ENCODE data around the gene NKX1-2.

Gene NKX1-2

DNA sequence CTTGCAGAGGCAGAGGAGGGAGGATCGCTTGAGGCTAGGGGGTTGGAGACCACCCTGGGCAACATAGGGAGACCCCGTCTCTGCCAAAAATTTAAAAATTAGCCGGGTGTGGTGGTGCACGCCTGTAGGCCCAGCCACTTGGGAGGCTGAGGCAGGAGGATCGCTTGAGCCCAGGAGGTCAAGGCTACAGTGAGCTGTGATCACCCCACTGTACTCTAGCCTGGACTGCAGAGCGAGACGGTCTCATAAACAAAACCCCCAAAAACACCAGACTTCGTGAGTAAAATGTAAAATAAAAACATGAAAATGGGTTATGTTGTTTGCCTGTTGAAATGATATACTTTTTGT, 12.5 kb upstream of the NKX1-2 start:
- no peak for DNase-seq (ENCODE audit: low read depth)
- H3K4me3 ChIP-seq (ENCODE audit: low read depth, low read length) = peak overlapping the region; percentile 51
- TF ChIP-seq, protein P1, sequence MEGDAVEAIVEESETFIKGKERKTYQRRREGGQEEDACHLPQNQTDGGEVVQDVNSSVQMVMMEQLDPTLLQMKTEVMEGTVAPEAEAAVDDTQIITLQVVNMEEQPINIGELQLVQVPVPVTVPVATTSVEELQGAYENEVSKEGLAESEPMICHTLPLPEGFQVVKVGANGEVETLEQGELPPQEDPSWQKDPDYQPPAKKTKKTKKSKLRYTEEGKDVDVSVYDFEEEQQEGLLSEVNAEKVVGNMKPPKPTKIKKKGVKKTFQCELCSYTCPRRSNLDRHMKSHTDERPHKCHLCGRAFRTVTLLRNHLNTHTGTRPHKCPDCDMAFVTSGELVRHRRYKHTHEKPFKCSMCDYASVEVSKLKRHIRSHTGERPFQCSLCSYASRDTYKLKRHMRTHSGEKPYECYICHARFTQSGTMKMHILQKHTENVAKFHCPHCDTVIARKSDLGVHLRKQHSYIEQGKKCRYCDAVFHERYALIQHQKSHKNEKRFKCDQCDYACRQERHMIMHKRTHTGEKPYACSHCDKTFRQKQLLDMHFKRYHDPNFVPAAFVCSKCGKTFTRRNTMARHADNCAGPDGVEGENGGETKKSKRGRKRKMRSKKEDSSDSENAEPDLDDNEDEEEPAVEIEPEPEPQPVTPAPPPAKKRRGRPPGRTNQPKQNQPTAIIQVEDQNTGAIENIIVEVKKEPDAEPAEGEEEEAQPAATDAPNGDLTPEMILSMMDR (IDR thresholded peaks at IDR 0.05; ENCODE audit: control insufficient read depth, extremely low read depth, insufficient read depth) = no peak

DNA sequence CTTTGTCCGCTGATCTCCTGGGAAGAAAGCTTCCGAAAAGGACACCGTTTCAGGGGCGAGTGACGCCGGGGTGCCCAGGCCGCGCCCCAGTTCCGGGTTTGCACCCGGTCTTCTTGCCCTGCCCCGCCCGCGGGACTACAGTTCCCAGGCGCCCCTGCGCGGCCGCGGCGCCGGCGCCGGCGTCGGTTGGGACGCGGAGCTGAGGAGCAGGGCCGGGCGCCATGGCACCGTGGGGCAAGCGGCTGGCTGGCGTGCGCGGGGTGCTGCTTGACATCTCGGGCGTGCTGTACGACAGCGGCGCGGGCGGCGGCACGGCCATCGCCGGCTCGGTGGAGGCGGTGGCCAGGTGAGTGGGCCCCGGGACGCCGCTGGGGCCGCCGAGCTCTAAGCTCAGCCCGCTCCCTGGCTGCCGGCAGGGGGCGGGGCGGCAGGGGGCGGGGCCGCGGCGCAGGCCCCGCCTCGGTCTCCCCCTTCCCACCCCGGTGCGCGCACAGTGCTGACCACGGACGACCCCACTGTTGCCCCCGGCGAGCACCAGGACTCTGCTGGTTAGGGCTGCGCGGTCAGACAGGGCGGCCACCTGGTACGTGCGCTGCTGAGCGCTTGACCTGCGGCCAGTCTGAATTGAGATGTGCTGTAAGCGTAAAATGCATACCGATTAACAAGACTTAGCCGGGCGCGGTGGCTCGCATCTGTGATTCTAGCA, 12.0 kb upstream of the NKX1-2 start, which contains the start of gene LHPP:
TSS of gene LHPP (plus strand) at position 182 of the 706 bp plus-strand sequence. CDS start at position 222, 40 bp downstream.
- peak within 1 kb of the TSS; percentile 51 for H3K4me3 ChIP-seq (ENCODE audit: low read depth, low read length)
- TF ChIP-seq, protein P1 (IDR thresholded peaks at IDR 0.05; ENCODE audit: control insufficient read depth, extremely low read depth, insufficient read depth) = 0 out of 2 replicates have a peak, but pooled peaks have one; percentile 19

DNA sequence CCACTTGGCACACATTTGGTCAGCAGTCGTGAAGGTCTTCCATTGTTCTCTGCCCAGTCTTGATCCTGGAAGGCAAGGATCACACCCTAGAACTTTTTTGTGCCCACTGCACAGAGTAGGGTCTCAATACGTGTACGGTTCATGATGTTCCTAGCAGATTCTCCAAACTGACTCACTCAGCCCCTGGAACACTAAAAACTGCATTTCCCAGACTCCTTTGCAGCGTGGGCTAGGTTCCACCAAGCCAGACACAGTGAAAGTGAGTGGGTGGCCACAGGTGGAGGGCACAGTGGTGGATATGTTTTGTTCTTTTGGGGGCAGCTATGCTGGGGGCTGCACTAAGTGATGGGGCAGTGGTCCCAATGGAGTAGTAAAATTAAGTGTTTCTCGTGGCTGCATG, 10.3 kb upstream of the NKX1-2 start:
- TF ChIP-seq, protein P1 (IDR thresholded peaks at IDR 0.05; ENCODE audit: control insufficient read depth, extremely low read depth, insufficient read depth) = no peak
- DNase-seq (ENCODE audit: low read depth) = no peak

More for the DNA sequence above, 12.0 kb upstream of the NKX1-2 start, which contains the start of gene LHPP:
- no peak for DNase-seq (ENCODE audit: low read depth)

DNA sequence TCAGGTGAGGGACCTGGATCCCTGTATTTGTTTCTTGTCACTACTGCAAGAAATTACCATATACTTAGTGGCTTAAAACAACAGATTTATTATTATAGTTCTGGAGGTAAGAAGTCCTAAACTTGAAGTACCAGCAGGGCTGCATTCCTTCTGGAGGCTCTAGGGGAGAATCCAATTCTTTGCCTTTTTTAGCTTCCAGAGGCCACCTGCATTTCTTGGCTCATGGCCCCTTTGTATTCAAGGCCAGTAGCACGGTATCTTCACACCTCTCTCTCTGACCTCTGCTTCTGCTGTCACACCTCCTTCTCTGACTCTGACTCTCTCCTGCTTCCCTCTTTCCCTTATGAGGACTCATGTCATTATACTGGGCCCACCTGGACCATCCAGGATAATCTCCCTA, 9.6 kb upstream of the NKX1-2 start:
- DNase-seq (ENCODE audit: low read depth) = no peak
- no peak overlapping the region for H3K4me3 ChIP-seq (ENCODE audit: low read depth, low read length)
- TF ChIP-seq, protein P1 (IDR thresholded peaks at IDR 0.05; ENCODE audit: control insufficient read depth, extremely low read depth, insufficient read depth) = no peak

More for the DNA sequence above, 10.3 kb upstream of the NKX1-2 start:
- no peak overlapping the region for H3K4me3 ChIP-seq (ENCODE audit: low read depth, low read length)

DNA sequence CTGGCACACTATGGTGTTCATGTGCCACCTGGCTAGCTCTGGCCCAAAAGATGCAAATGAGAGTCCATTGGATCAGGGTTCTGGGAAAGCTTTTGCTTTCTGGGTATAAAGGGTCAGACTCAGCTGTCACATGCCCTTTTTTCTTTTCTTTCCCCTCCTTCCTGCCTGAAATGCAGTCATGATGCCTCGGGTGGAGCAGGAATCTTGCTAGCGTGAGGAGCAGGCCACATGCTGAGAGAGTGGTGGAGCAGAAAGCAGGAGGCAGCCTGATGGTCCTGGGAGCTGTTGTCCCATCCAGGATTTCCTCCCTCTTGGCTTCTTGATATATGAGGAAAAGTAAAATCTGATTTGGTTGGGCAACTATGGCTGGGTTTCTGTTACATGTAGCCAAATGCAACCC, 9.1 kb upstream of the NKX1-2 start:
- H3K4me3 ChIP-seq (ENCODE audit: low read depth, low read length) = no peak overlapping the region
- DNase-seq (ENCODE audit: low read depth) = no peak

DNA sequence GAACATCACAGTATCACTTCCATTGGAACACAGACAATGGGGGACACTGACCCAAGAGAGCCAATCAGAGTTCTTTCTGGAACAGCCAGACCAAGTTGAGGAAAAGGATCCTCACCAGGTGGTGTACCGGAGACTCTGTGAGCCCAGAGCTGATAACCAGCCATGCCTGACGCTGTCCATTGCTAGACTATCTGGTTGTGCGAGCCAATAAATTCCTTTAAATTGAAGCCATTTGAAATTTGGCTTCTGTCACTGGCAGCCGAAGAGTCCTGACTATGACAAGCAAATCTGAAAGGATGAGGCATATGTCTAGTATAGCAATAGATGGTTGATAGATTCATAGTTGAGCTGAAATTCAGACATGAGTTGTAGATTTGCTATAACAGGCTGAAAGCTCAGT, 8.6 kb upstream of the NKX1-2 start:
- no peak for DNase-seq (ENCODE audit: low read depth)
- TF ChIP-seq, protein P1 (IDR thresholded peaks at IDR 0.05; ENCODE audit: control insufficient read depth, extremely low read depth, insufficient read depth) = no peak
- H3K4me3 ChIP-seq (ENCODE audit: low read depth, low read length) = no peak overlapping the region

More for the DNA sequence above, 9.1 kb upstream of the NKX1-2 start:
- TF ChIP-seq, protein P1 (IDR thresholded peaks at IDR 0.05; ENCODE audit: control insufficient read depth, extremely low read depth, insufficient read depth) = no peak

DNA sequence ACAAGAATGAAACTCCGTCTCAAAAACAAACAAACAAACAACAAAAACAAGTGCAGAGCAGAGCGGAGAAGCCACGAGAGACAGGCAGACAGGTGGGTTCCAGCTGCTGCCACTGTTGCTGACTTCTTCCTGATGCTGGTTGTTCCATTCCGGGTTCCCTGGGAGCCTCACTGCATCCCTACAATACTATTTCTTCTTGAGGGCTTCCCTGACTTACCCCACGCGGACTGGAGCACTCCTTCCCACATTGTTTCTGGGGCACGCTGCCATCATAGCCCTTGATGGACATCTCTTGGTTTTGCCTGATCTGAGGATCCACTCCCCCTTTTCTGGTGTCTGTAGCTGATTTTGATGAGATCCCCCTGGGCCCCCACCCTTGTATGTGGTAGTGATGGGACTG, 5.6 kb upstream of the NKX1-2 start:
- no peak for DNase-seq (ENCODE audit: low read depth)
- H3K4me3 ChIP-seq (ENCODE audit: low read depth, low read length) = no peak overlapping the region
- TF ChIP-seq, protein P1 (IDR thresholded peaks at IDR 0.05; ENCODE audit: control insufficient read depth, extremely low read depth, insufficient read depth) = no peak
